CD4-positive, alpha-beta T cell treated with Interleukin-2 at 100 ng/mL for 4 hours (primary cell): Measurements from ENCODE around the gene SLC2A6.

Experiments
- DNase-seq: peaks from one replicate; pipeline ENCODE4 v3.0.0-alpha.2; 2020; ENCODE audit warnings: low spot score

Gene SLC2A6

GRCh38 chr9:133477461-133477860, 1.4 kb downstream of the SLC2A6 start:
- DNase-seq = no peak

GRCh38 chr9:133476941-133477340, 2.0 kb downstream of the SLC2A6 start:
- DNase-seq = no peak

GRCh38 chr9:133476036-133476931, 2.6 kb downstream of the SLC2A6 start:
- DNase-seq = no peak

- no peak for DNase-seq
These were observed 3.4 kb downstream of the SLC2A6 start for GRCh38 chr9:133475292-133476012.

- no peak for DNase-seq
These were observed 4.0 kb downstream of the SLC2A6 start for GRCh38 chr9:133474853-133475252.

- no peak for DNase-seq
These were observed 4.7 kb downstream of the SLC2A6 start for GRCh38 chr9:133474215-133474614.

GRCh38 chr9:133473743-133474142, 5.2 kb downstream of the SLC2A6 start:
- no peak for DNase-seq

GRCh38 chr9:133472753-133473378, 6.0 kb downstream of the SLC2A6 start:
- DNase-seq = no peak

- DNase-seq = no peak
These were observed 6.6 kb downstream of the SLC2A6 start for GRCh38 chr9:133472277-133472645.

- DNase-seq = no peak
These were observed 7.2 kb downstream of the SLC2A6 start for GRCh38 chr9:133471551-133472276.

- no peak for DNase-seq
These were observed 7.9 kb downstream of the SLC2A6 start for GRCh38 chr9:133470988-133471387.

GRCh38 chr9:133470427-133470924, 8.4 kb downstream of the SLC2A6 start:
- no peak for DNase-seq

GRCh38 chr9:133468777-133469421, 10.0 kb downstream of the SLC2A6 start:
- no peak for DNase-seq

GRCh38 chr9:133468374-133468773, 10.5 kb downstream of the SLC2A6 start:
- no peak for DNase-seq

- no peak for DNase-seq
These were observed 11.8 kb downstream of the SLC2A6 start for GRCh38 chr9:133467101-133467500.

GRCh38 chr9:133465984-133466383, 12.9 kb downstream of the SLC2A6 start:
- no peak for DNase-seq

GRCh38 chr9:133464638-133465037, 14.3 kb downstream of the SLC2A6 start:
- DNase-seq = no peak

GRCh38 chr9:133463864-133464615, 14.9 kb downstream of the SLC2A6 start:
- DNase-seq = no peak

- DNase-seq = no peak
These were observed 15.6 kb downstream of the SLC2A6 start for GRCh38 chr9:133463234-133463863.

GRCh38 chr9:133461975-133462374, 16.9 kb downstream of the SLC2A6 start:
- DNase-seq = no peak
